Astrocyte of the spinal cord (primary cell): ENCODE results near the gene TOR2A.
A peak's percentile ranks its signal among the peaks of the same experiment; 100 is the strongest.

Experiments used
- DNase-seq: peaks from one replicate; pipeline ENCODE4 v3.0.0; 2011; ENCODE audit warnings: low read depth, low spot score
- H3K4me3 ChIP-seq: 2 replicates; pipeline ENCODE4 v1.5.1; 2011; ENCODE audit warnings: low read depth, mild to moderate bottlenecking, low read length, moderate library complexity
- CTCF ChIP-seq: IDR thresholded peaks from 2 replicates; pipeline ENCODE4 v1.5.1; 2012; ENCODE audit warnings: low read depth, mild to moderate bottlenecking, low read length, inconsistent platforms
- in situ Hi-C: cut with HindIII; loops from 2 replicates; pipeline ENCODE4 v1.10.0; 2017; ENCODE audit warnings: low sequenced_read_pairs

TOR2A gene

GRCh38 chr9:127716412-127716811, 18.7 kb downstream of the TOR2A start:
- in situ Hi-C loops = no loop called here
- no peak for TF ChIP-seq CTCF
- H3K4me3 ChIP-seq = no peak overlapping the region

GRCh38 chr9:127715470-127716337, 19.4 kb downstream of the TOR2A start, which contains the start of the genes PTRH1 and TTC16:
PTRH1 (minus strand) TSS chr9:127715663; CDS start chr9:127715639, 24 bp downstream.
TTC16 (plus strand) TSS chr9:127716079; CDS start chr9:127716146, 67 bp downstream.
- in situ Hi-C loops = no loop called here
- no peak for TF ChIP-seq CTCF
- peak; percentile 95 for DNase-seq
- H3K4me3 ChIP-seq = peak within 1 kb of the TSS; percentile 74

More at GRCh38 chr9:127716412-127716811, 18.7 kb downstream of the TOR2A start:
- DNase-seq = no peak

GRCh38 chr9:127714951-127715469, 20.1 kb downstream of the TOR2A start:
- no peak for DNase-seq
- TF ChIP-seq CTCF = no peak
- in situ Hi-C loops = no loop called here
- H3K4me3 ChIP-seq = peak overlapping the region; percentile 74

GRCh38 chr9:127714020-127714750, 20.9 kb downstream of the TOR2A start:
- no peak for DNase-seq
- in situ Hi-C loops = no loop called here
- no peak for TF ChIP-seq CTCF
- peak overlapping the region; percentile 74 for H3K4me3 ChIP-seq

- no peak for TF ChIP-seq CTCF
Measured at GRCh38 chr9:127712867-127713266, 22.2 kb downstream of the TOR2A start.

GRCh38 chr9:127712371-127712770, 22.7 kb downstream of the TOR2A start:
- no peak overlapping the region for H3K4me3 ChIP-seq
- DNase-seq = no peak
- in situ Hi-C loops = no loop called here
- TF ChIP-seq CTCF = no peak

More at GRCh38 chr9:127712867-127713266, 22.2 kb downstream of the TOR2A start:
- DNase-seq = no peak
- in situ Hi-C loops = no loop called here
- no peak overlapping the region for H3K4me3 ChIP-seq
